HG03159 (cell line): ENCODE data around the gene SLC16A4.
"Not testable (repeated sequence)": the region's sequence is repeated elsewhere in the genome, so short reads cannot be mapped to it uniquely, and the experiment has no call there.

Experiments
- ATAC-seq: cut with Tn5 transposase; IDR thresholded peaks from one replicate; pipeline ENCODE4 v1.9.1; 2021; ENCODE audit warnings: mild to moderate bottlenecking, moderate library complexity; ENCODE audit not compliant: unreplicated experiment

Gene SLC16A4

DNA sequence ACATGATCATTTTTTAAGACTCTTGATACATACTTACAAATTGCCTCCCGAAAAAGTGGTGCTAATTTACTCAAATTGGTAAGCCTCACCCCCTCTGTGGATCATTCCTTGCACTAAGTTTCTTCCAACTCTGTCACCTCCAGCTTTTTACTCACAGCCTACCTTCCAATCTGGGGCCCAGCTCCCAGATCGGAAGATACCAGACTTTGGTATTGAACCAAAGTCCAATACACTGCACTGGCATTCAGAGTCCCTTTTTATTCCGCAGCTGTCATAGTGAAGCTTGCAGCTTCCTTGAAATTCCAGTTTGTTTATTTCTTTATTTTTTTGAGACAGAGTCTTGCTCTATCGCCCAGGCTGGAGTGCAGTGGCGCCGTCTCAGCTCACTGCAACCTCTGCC is 18.5 kb upstream of the SLC16A4 start:
- no peak for ATAC-seq

DNA sequence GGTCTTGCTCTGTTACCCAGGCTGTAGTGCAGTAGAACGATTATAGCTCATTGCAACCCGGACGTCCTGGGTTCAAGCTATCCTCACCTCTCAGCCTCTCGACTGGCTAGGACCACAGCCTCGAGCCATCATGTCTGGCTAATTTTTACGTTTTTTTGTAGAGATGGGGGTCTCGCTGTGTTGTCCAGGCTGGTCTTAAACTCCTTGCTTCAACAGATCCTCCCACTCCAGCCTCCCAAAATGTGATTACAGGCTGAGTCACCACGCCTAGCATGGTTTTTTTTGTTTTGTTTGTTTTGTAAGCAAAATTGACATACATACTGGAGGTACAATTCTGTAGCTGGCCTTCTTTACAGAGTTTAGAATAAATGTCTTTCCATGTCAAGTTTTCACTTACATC is 17.7 kb upstream of the SLC16A4 start:
- no peak for ATAC-seq

GRCh38 chr1:110407260-110408210 is 16.7 kb upstream of the SLC16A4 start, which contains the start of gene LAMTOR5:
Gene LAMTOR5, minus strand, starts transcription at chr1:110407694. Its CDS starts 74 bp downstream, at chr1:110407620.
- peak; percentile 78 for ATAC-seq

DNA sequence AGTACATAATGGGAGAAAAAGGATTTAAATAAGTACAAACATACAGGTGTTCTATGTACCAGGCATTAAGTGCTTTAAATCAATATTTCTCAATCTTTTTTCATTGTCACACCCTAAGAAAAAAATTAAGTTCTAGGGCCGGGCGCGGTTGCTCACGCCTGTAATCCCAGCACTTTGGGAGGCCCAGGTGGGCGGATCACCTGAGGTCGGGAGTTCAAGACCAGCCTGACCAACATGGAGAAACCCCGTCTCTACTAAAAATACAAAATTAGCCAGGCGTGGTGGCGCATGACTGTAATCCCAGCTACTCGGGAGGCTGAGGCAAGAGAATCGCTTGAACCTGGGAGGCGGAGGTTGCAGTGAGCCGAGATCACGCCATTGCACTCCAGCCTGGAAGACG is 15.6 kb upstream of the SLC16A4 start:
- not testable (repeated sequence) for ATAC-seq

GRCh38 chr1:110404401-110404800 is 13.6 kb upstream of the SLC16A4 start:
- no peak for ATAC-seq

DNA sequence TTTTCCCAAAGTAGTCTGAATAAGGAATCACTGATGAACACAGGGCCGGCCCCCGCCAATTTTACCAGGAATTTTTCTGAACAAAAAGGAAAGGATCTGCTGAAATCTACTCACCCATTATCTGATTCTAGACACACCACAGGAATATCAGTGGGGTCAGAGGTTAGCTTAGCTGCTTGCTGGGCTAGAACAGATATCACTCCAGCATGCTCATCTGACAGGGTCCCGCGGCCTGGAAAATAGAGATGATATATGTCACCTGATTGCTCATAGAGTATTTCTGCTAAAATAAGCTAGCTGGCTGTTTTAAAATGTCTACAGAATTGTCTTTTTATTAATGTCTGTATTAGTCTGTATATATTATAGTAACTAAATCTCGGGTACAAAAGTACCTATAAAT is 13.0 kb upstream of the SLC16A4 start:
- ATAC-seq: no peak

DNA sequence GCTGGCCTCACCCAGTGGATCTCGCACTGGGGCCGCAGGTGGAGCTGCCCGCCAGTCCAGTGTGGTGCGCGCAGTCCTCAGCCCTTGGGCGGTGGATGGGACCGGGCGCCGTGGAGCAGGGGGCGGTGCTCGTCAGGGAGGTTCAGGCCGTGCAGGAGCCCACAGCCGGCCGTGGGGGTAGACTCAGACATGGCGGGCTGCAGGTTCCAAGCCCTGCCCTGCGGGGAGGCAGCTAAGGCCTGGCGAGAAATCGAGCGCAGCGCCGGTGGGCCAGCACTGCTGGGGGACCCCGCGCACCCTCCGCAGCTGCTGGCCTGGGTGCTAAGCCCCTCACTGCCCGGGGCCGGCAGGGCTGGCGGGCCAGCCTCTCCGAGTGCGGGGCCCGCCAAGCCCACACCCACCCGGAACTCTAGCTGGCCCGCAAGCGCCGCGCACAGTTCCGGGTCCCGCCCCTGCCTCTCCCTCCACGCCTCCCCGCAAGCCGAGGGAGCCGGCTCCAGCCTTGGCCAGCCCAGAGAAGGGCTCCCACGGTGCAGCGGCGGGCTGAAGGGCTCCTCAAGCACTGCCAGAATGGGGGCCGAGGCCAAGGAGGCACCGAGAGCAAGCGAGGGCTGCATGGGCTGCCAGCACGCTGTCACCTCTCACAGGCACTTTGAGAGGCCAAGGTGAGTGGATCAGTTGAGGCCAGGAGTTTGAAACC is 5.6 kb upstream of the SLC16A4 start:
- ATAC-seq: not testable (repeated sequence)

- ATAC-seq: no peak
Measured at GRCh38 chr1:110394493-110394820, 3.6 kb upstream of the SLC16A4 start.

GRCh38 chr1:110393691-110394492 is 3.1 kb upstream of the SLC16A4 start:
- ATAC-seq: no peak

DNA sequence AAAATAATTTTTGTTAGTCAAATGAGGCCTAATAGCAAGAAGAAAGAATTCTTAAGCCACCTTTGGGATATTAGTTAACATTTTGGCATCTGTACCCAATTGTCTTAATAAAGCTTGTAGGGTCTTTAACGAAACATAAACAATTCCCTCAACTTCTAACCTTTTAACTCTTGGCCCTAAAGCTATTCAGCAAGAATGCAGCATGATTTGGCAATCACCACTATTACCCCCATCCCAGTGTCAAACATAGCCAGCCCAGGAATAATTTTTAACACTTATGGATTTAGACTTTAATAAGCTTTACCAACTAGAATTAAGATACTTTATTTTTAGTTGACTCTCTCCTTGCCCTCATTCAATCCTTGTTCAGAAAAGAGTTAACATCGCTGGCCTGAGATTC is 2.5 kb upstream of the SLC16A4 start:
- ATAC-seq: no peak

GRCh38 chr1:110390096-110390495 is 730 bp downstream of the SLC16A4 start:
- ATAC-seq: no peak

- no peak for ATAC-seq
Measured at GRCh38 chr1:110387048-110387754, 3.6 kb downstream of the SLC16A4 start.

- ATAC-seq: no peak
Measured at GRCh38 chr1:110385369-110385768, 5.5 kb downstream of the SLC16A4 start.

GRCh38 chr1:110384581-110385321 is 6.1 kb downstream of the SLC16A4 start:
- peak; percentile 75 for ATAC-seq

GRCh38 chr1:110383251-110383990 is 7.4 kb downstream of the SLC16A4 start:
- ATAC-seq: no peak

GRCh38 chr1:110380672-110381283 is 10.0 kb downstream of the SLC16A4 start:
- no peak for ATAC-seq

GRCh38 chr1:110375490-110375889 is 15.3 kb downstream of the SLC16A4 start:
- no peak for ATAC-seq

GRCh38 chr1:110370827-110371226 is 20.0 kb downstream of the SLC16A4 start:
- ATAC-seq: no peak

GRCh38 chr1:110364221-110364620 is 26.6 kb downstream of the SLC16A4 start:
- no peak for ATAC-seq
